Activated CD8-positive, alpha-beta memory T cell treated with anti-CD3 and anti-CD28 coated beads for 48 hours (primary cell): ENCODE measurements around the gene DOCK11.

ENCODE experiments used
- DNase-seq, 3 experiments: peaks; one replicate each; pipeline ENCODE4 v3.0.0-alpha.2; 2020; ENCODE audit warnings: low read depth in 2 of 3, low spot score in 2 of 3

Gene DOCK11

GRCh38 chrX:118528071-118528737 lies 32.6 kb downstream of the DOCK11 start:
- DNase-seq = peak in 1 of 3 experiments; percentile 7

GRCh38 chrX:118530219-118530911 lies 34.8 kb downstream of the DOCK11 start:
- DNase-seq = no peak

- no peak for DNase-seq
Measured at GRCh38 chrX:118534716-118535493, 39.3 kb downstream of the DOCK11 start.

- DNase-seq = no peak
Measured at GRCh38 chrX:118536204-118536603, 40.6 kb downstream of the DOCK11 start.

GRCh38 chrX:118536687-118537461 lies 41.3 kb downstream of the DOCK11 start:
- no peak for DNase-seq

- DNase-seq = no peak
Measured at GRCh38 chrX:118538386-118538785, 42.8 kb downstream of the DOCK11 start.

GRCh38 chrX:118540342-118540741 lies 44.7 kb downstream of the DOCK11 start:
- no peak for DNase-seq

GRCh38 chrX:118541482-118541881 lies 45.9 kb downstream of the DOCK11 start:
- DNase-seq = no peak

GRCh38 chrX:118545510-118545909 lies 49.9 kb downstream of the DOCK11 start:
- DNase-seq = no peak

GRCh38 chrX:118548841-118549240 lies 53.2 kb downstream of the DOCK11 start:
- no peak for DNase-seq

- no peak for DNase-seq
Measured at GRCh38 chrX:118550792-118551191, 55.2 kb downstream of the DOCK11 start.

GRCh38 chrX:118551426-118551825 lies 55.8 kb downstream of the DOCK11 start:
- no peak for DNase-seq

- no peak for DNase-seq
Measured at GRCh38 chrX:118552121-118552900, 56.7 kb downstream of the DOCK11 start.

GRCh38 chrX:118553042-118553710 lies 57.6 kb downstream of the DOCK11 start:
- no peak for DNase-seq

GRCh38 chrX:118554511-118554910 lies 58.9 kb downstream of the DOCK11 start:
- DNase-seq = no peak

- no peak for DNase-seq
Measured at GRCh38 chrX:118558926-118559325, 63.3 kb downstream of the DOCK11 start.

GRCh38 chrX:118560489-118560888 lies 64.9 kb downstream of the DOCK11 start:
- no peak for DNase-seq

- DNase-seq = no peak
Measured at GRCh38 chrX:118562582-118563164, 67.1 kb downstream of the DOCK11 start.

GRCh38 chrX:118564498-118564897 lies 68.9 kb downstream of the DOCK11 start:
- no peak for DNase-seq

- DNase-seq = no peak
Measured at GRCh38 chrX:118565853-118566252, 70.2 kb downstream of the DOCK11 start.
